DMS114 treated with DMSO at 0.1 percent for 48 hours (cell line): Measurements from ENCODE around the gene AMY2B.
"Not testable (repeated sequence)": the region's sequence is repeated elsewhere in the genome, so short reads cannot be mapped to it uniquely, and the experiment has no call there.

Experiments used
- DNase-seq: peaks from one replicate; lab custom pipeline; 2025; ENCODE audit not compliant: unreplicated experiment; lab: John Stamatoyannopoulos, UW

AMY2B gene

GRCh38 chr1:103616994-103617477 lies 45.6 kb downstream of the AMY2B start, which contains the start of gene AMY2A:
Gene AMY2A, plus strand, starts transcription at chr1:103617427. Its CDS starts 14 bp downstream, at chr1:103617441.
- not testable (repeated sequence) for DNase-seq

DNA sequence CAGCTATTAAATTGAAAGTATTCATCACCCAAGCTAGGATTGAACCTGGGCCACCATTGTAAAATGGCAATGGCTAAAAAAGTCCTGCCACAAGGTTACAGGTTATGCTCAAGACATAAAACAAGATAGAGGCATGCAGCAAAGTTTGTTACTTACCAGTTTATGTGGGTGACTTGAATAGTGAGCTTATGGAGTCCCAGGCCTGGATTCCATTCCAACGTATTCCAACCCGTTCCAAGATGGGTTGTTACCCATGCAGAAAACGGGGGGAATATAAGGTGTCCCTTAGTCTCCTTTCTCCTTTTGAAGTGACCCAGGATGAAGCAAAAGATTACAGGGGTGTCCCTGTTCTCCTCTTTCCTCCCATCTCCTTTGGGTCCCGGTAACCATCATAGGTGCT lies 56.0 kb downstream of the AMY2B start:
- not testable (repeated sequence) for DNase-seq
